GM19438 (cell line): ENCODE measurements around the gene BARX2.

ENCODE experiments used
- ATAC-seq: cut with Tn5 transposase; IDR thresholded peaks from one replicate; pipeline ENCODE4 v1.9.1; 2021; ENCODE audit warnings: low read depth; ENCODE audit not compliant: unreplicated experiment

Gene BARX2

DNA sequence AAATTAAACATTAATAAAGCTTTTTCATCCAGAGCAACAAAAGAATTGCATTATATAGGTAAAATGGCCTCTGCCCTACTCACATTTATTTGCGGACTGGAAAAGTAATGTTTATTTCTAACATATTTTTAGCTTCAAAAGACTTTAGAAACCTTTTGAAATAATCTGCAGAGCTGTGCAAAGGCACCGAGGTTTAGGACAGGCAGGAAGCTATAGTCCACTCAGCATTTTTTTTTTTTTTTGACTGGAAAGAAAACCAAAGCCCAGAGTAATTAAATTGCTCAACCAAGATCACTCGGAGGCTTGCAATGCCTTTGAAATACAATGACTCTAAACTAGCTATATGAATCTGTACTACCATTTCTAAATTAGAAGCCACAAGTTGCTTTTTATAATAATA, 19.1 kb downstream of the BARX2 start:
- ATAC-seq: no peak

DNA sequence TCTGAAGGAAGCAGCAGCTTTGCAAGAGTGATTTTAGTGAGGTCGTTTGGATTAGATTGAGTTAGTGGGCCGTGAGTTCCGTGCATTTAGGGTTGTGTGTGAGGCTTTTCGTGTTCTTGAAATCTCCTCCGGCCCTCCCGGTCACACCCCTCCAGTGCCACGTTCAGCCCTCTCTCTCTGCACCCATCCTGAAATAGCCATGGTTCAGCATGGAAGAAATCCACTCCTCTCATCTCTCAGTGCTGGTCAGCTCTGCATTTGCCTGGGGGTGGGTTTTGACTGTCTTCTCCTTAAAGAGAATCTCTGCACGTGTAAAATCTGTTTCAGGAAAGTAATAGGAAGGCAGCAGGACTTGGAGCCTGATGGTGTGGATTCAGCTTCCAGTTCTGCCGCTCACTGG, 19.8 kb downstream of the BARX2 start:
- no peak for ATAC-seq

DNA sequence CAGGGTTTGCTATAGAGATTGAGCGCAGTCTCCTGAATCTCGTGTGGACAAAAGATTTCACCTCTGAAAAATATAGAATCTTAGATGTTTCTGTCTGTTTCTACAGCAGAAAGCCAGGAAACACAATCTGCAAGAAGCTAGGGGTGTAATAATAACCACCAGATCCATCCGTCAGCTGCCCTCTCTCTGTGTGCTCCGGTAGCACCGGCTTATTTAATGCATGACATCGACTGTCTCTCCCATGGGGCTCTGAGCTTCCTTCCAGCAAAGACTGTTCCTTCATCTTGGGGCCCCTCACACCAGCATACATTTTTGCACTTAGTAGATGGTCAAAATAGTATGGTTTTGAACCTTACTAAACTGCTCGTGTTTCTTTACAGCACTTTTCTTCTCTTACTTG, 20.2 kb downstream of the BARX2 start:
- ATAC-seq: no peak

DNA sequence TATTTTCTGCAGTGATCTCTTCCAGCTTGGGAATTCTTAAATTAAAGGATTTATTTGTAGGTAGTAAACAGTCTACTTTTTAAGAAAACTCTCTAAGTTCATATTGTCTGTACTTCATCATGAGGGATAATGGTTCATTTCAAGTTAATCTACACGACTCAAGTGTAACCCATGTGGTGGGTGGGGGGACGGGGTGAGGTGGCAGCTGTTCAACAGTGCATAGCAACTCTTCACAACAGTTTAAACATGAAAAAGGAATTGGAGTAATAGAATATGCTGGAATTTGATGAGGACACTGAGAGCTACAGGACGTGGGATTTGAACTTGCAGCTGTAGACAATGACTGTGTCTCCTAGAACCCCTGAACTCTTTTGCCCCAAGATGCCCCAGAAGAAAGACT, 20.8 kb downstream of the BARX2 start:
- ATAC-seq: no peak

DNA sequence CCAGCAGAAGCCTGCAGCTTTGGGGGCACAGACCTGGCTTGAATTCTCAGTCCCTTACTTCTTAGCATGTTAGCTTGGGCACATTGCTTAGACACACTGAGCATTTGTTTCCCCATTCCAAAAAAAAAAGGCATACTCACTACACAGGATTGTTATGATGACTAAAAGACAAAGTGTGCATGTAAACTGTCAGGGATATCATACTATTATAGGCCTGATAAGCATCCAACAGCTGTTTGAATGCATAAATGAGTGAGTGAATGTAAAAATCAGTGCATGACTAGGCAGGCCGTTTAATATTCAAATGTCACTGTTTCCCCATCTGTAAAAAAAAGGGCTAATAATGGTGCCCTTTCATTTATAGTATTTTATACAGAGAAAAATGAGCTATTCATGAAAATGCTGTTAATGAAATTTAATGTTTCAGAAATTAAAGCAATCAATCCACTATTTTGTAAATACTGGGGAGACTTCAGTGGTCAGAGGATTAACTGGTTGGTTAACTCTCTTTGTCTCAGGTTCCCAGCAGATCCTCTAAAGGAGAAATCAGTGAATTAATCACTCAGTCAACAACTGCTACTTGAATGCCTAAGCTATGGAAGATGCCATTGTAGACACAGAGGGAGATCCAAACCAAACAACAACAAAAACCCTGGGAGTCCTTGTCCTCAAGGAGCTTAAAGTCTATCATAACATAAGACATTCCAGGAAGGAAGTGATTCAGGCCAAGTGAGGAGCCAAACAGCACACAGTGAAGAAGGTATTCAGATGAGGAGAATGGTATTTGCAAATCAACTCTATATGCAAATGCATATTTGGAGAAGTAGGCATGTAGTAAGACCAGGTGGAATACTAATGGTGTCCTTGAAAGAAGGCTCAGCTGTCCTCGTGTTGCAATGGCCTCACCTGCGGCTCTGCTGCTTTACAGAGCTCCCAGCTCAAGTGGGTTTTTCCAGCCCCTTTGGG, 26.8 kb downstream of the BARX2 start:
- no peak for ATAC-seq

DNA sequence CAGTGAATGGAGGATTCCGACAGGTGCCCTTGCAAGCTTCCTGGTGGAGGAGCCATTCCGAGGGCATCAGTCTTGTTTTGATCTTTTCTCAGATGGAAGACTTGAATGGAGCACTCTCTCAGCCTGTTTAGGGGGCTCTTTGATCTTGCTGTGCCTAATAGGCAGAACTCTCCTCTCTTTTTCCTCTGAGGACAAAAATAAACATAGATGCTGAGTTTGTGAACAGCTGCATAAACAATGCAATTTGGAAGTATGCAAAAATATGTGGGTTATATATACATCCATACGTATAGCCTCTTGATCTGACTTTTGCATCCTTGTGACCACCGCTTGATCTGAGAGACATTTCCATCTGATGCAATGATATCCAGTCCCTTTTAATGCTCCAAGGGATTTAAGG, 29.1 kb downstream of the BARX2 start:
- no peak for ATAC-seq

DNA sequence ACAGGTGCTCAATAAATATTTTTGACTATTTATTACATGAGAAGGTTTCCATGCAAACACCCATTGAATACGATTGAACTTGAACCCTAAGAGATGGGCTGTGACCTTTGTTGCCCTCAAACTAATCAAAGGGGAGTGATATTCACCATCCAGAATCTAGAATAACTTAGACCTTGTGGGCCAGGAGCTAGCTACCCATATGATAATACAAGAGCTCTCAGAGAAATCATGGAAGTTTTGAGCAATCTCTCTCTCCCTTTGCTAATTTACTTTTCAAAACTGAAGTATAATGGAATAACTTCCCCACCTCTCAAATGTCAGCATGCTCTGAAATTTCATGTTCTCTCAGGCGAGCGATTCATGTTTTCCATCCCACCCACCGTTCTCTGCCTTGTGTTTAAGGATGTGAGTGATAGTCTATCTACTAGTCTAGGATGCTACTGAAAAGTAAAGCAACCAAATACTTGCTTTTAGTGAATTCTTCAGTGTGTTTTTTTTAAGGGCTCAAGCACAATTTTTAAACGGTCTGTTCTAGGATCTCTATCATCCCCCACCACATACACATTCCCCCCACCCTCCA, 33.3 kb downstream of the BARX2 start:
- ATAC-seq: no peak

DNA sequence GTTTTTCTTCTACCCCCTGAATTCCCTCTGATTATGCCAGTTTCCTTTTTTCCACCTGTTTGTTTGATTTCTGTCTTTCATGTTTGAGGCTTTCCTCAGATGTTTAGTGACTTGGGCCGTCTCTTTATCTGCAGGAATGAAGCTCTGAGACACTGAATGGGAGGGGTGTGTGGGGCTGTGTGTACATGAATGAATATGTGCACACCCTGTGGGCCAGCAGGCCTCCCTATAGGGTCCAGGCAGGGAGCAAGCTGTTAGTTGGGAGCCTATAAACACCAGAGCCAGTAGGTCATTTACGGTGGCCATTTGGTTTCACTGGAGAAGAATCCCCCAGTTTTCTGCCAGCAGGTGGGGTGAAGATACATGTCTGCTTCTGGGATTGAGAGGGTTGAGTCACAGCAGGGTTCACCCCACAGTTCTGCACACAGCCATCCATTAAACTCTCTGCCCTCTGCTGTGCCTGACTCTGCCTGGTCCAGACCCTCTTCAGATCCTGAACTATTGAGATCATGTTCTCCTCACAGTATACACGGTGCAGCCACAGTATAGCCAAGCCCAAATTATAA, 34.8 kb downstream of the BARX2 start:
- ATAC-seq: no peak

DNA sequence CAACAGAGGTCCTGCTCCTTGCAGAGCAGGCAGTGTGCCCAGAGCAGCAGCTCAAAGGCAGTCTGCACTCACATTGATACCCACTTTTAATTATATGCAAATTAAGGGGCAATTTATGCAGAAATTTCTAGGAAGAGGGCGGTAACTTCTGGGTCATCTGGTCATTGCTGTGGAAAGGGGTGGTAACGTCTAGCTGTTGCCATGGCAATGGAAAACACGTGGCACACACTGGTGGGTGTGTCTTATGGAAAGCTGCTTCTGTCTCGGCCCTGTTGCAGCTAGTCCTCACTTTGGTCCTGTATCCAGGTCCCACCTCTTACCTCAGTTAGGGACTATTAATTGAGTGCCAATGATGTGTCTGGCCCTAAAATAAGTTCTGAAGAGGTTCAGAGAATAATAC, 36.8 kb downstream of the BARX2 start:
- no peak for ATAC-seq

DNA sequence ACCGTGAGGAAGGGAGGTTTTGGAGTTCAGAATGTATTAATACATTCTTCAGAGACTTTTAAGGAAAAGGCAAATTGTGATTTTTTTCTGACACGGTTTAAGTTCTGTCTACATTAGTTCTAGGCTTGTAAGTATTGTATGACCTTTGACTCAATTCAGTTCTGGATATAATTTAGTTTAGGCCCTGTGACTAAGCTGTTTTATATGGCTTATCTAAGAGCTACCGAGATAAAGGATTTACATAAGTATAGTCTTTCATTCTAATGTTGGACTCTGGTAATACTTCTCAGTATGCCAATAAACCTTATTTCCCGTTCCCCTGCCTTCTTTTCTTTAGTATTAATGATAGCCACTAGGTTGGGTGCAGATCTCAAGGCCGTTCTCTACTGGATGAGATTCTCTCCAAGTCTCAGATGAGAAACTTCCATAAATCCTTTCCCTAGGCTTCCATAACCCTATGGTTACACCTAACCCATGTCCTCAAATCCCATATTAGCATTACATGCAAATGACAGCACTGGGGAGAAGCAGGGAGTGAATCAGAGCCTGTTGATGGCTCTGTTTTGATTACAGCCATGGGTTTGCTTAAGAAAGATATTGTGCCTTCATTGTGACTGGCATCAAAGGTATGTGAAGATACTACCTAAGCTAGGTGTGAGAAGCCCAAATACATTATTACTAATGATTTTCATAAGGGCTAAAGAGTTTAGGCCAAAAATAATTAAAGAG, 38.7 kb downstream of the BARX2 start:
- no peak for ATAC-seq

DNA sequence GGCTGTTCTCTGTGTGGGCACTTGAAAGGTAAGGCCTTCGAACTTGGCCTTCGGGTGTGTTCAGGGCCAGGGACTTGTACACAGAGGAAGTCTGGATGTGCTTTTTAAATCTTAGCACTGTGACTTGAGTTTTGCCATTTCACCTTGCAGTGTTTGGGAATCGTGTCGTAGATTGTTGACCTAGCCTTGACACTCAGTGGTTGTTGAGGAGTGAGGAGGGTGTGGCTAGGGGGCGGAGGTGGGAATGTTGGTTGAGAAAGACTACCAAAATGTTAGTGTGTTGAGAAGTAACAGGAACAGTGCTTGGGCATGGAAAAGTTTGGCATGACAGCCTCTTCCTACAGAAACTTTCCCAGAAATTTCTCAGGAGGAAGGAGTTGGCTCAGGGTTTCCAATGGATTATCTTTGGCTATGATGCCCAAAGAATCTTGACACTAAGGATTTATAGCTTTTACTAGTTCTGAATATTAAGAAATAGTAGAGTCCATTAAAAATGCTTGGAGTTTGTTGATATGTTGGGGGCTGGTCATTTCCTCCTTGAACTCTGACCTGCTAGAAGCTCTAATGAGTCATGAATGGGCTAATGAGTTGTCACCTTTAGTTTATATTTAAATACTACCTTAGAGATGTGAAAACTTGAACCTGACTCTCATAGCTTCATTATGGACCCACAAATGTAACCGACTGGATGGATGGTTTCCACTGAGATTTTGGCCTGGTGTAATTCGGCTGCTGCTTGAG, 40.6 kb downstream of the BARX2 start:
- no peak for ATAC-seq

DNA sequence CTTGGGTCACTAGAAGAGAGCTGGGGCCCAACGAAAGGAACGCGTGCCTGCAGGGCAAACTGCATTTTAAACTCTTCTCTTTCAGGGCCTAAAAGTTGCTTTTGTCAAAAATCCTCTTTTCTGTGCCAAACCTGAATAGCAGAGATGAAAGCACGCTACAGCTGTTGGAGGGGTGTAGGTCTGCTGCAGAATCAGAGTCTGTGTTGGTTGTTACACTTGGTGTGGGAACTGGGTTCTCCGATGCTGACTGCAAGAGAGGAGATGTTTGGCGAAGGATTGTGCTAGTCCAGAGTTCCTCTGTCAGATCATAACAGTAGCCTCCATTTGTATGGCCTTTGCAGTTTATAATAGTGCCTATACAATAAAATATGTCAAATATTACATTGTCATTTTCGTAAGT, 41.8 kb downstream of the BARX2 start:
- no peak for ATAC-seq

DNA sequence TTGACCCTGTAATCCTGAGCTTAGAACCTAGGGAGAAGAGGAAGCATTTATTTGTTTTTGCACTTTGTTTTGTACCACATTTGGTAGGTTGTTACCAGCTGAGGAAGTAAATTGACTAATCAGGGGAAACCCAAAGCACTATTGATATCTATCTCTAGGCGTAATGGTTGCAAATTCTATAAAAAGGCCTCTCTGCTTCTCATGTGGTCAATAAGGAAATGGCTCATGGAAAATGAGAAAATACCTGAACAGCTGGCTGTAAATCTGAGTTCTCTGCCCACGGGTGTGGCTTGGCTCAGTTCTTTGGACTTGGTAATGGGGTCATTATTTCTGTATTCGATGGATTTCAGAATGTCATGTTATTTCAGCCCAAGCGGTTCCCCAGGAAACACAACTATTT, 42.4 kb downstream of the BARX2 start:
- no peak for ATAC-seq

DNA sequence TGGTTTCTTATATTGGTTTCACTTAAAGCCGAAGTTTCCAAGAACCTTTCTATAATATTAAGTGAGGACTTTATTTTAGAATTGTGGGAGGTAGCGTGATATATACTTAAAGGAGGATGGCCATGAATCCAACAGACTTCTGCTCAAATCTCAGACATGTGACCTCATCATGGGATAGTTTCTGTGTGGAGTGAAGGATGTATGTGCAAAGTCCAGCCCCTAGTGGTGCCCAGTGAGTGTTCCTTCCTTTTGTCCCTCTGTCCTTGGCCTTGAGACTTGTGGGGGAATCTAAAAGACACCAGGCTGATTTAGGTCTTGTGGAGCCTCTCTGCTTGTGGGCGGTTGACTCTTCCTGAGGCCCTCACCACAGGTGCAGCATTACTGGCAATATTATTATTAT, 43.7 kb downstream of the BARX2 start:
- no peak for ATAC-seq

DNA sequence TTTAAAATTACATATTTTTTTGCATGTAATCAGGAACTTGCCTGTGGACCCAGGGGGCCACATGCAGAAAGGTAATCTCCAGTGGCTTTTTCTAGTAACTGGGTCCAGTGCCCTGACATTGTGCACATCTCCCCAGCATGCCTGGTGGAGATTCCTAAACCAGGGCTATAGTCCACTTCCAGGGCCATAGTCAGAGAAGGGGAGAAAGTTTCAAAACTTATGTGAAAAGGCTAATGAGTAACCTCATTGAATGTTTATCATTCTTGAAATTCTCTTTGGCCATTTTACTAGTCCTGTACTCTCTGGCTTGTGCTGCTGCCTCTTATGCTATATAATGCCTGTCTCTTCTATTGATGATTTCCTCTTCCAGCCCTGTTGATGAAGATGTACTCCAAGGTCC, 47.8 kb downstream of the BARX2 start:
- no peak for ATAC-seq

DNA sequence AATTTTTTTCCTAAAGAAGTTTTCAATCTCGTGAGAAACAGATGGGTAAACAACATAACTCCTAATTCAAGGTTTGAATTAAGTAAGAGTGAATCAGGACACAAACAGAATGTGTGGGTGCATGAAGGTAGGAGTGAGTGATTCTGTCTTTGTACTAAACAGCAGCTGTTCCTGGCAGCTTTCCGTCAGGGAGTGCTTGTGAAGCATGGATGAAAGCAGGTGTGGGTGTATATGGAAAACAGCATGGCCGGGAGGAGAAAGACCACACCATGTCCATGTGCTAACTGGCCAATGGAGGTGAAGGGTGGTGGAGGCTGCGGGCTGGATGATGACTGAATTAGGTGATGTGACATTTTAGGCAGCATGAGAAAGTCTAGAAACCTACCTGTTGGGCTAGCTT, 49.6 kb downstream of the BARX2 start:
- ATAC-seq: no peak

DNA sequence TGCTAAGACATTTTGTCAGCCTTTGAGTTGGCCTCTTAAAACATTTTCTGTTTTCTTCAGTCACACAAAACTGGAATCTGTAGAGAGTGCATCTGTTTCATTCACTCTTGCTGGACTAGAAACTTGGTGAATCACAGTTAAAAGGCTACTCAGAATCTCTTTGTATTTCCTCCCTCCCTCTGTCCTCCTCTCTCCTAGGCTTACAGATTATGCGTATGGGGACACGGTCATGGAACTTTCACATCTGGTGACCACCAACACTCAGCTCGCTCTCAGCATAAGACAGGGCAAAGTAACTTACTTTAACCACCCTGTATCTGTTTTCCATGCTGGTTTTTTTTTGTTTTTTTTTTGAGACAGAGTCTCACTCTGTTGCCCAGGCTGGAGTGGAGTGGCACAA, 50.4 kb downstream of the BARX2 start:
- no peak for ATAC-seq

DNA sequence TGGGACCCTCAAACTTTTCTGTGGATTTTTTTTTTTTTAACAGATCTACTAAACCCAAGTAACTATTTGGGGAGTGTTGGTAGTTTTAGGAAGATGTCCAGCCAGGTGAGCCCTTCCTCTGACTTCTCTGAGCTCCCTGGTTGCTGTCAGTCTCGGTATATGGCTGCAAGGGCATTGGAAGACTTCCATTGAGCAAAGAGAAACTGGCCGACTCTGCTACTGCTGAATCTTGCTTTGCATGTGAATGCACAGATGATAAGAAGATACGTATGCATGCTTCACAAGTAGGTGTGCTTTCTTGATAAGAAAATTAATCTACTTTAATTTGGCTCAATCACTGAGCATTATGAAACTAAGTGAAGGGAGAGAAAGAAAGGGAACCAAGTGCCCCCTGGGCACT, 51.1 kb downstream of the BARX2 start:
- no peak for ATAC-seq

DNA sequence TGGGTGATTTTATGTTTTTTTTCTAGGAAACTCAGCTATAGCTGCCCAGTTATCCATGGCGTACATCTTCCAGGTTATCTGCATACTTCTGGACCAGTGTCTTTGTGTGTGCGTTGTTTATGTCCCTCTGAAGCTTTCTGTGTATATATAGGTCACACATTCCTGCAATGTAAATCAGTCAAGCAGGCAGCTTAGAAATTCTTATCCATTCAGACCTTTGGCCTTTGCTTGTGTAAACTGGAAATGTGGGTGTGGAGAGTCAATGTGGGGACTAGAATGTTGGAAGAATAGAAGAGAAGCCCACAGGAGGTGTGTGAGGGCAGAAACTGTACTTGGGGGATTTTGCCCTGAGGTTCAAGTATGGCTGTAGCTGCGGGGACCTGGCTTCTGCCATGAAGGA, 51.7 kb downstream of the BARX2 start:
- ATAC-seq: no peak

DNA sequence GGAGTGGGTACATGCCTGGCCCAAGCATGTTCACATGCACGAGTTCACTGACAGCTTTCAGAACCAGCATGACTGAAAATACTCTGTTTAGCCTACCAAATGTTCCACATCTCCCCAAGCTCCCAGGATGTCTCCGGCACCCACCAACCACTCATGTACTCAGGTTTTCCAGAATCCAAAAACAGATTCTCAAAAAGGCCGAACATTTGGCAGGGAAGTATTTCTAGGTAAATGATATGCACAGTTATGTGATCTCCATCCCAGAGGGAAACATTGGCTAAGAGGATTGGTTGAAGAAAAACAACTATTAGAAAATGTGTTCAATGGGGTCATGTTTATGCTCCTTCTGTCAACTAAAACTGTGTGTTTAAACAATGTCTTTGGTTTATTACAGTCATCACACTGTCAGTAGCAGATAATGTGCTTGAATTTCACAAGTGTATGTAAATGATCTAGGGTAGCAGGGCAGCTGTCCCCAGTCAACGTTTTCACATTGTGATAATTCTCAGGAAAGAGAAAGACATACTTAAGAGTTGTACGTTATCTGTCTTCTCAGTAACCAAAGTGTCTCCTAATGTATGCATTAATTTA, 52.3 kb downstream of the BARX2 start:
- ATAC-seq: no peak
